ENCODE data around the gene CASKIN2. TPM values are rescaled to one million over a fixed set of nuclear protein-coding genes. Genes with fewer than 3 reads are reported as not detected.

The CASKIN2 gene
- total and polyA plus RNA-seq, 10 of the 15 experiments (the other 5 are each of a cell fraction or from before 2014, with no cell fraction given) = 0.02 to 2.7 (median 0.44) TPM; not detected in 1

DNA sequence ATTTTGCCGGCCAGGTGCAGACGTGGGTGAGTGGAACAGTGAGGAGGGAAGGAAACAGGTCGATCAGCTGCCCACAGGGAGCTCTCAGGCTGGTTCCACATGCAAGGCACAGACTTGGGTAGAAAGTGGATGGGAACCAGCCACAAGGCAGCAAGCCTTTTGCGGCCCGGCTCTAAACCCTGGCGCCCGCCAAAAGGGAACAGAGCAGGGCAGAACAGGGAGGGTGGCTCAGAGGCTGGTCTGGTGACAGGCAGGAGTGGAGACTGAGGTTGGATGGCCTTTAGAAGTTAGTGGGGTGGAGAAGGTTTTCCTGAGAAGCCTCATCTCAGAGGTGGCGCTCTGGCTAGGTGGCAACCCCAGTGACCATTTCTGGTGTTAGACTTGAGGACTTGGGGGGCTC lies 20.5 kb upstream of the CASKIN2 start:
- no peak overlapping the region for H3K4me3 ChIP-seq
- WGBS (ENCODE audit: insufficient coverage, insufficient replicate concordance, low lambda C conversion rate, missing lambda C conversion rate) = 73% methylated on average over 8 of the region's 8 CpGs
- no peak overlapping the region for H3K27ac ChIP-seq (ENCODE audit: control insufficient read depth, insufficient read depth)
- H3K4me2 ChIP-seq (ENCODE audit: control insufficient read depth, insufficient read depth) = peak overlapping the region; percentile 59; the same call in 1 of the 2 replicates
- CTCF ChIA-PET = no interaction called here
- DNase-seq (ENCODE audit: low read depth, low spot score) = no peak
- H3K9me3 ChIP-seq (replicated peaks; ENCODE audit: control insufficient read depth, insufficient read depth, low read length) = no peaks in the 10 kb centered on the region
- SMC1A ChIA-PET (ENCODE audit: uncharacterized antibody, unreplicated experiment) = interaction anchor here (1.1 to 1.5 kb wide), 4 partner anchors 10 to 50 kb away, joined by 3 to 4 read pairs (median 3); no protein-coding TSS in a partner anchor
- H3K9ac ChIP-seq (ENCODE audit: control insufficient read depth, insufficient read depth, low read length) = no peak overlapping the region
- H3K36me3 ChIP-seq (ENCODE audit: control insufficient read depth in 2 of 2, insufficient read depth in 2 of 2, low read length in 1 of 2) = no peaks in the 10 kb centered on the region
- H4K20me1 ChIP-seq (ENCODE audit: control insufficient read depth, insufficient read depth) = no peaks in the 10 kb centered on the region
- RAD21 ChIA-PET (ENCODE audit: unreplicated experiment) = no interaction called here
- POLR2A ChIA-PET = interaction anchor here (0.7 to 1.3 kb wide), 3 partner anchors 9 to 227 kb away, joined by 3 read pairs; no protein-coding TSS in a partner anchor
- H3K27me3 ChIP-seq (replicated peaks in 1 of 2; ENCODE audit: control insufficient read depth in 2 of 2, insufficient read depth in 2 of 2, low read length in 1 of 2) = no peaks in the 10 kb centered on the region
- H2AFZ ChIP-seq (ENCODE audit: control insufficient read depth, low read depth, low read length) = no peak overlapping the region
- FAIRE-seq = no peak
- ATAC-seq = no peak
- peaks cover 11% of the 10 kb centered on the region for H3K4me1 ChIP-seq (ENCODE audit: control insufficient read depth, insufficient read depth, low read length)
- H3K79me2 ChIP-seq (ENCODE audit: control insufficient read depth, insufficient read depth, low read length) = no peaks in the 10 kb centered on the region
- no TSS peak for BruUV-seq (replicated peaks)
- in situ Hi-C loops (cut with MboI) = no loop called here
- intact Hi-C loops (cut with micrococcal nuclease; ENCODE audit: unreplicated experiment) = no loop called here
- TF ChIP-seq ZNF207 (IDR thresholded peaks at IDR 0.05; ENCODE audit: borderline replicate concordance) = no peak
- no peak for TF ChIP-seq CHD4 (IDR thresholded peaks at IDR 0.05)
- TF ChIP-seq IRF3 (IDR thresholded peaks at IDR 0.05) = no peak
- no peak for TF ChIP-seq ZNF687 (IDR thresholded peaks at IDR 0.05)
- no peak for TF ChIP-seq KLF5 (IDR thresholded peaks at IDR 0.05; ENCODE audit: partially characterized antibody)
- no peak for TF ChIP-seq CHD1 (IDR thresholded peaks at IDR 0.05; ENCODE audit: low read depth, low read length)
- no peak for TF ChIP-seq SMC3 (IDR thresholded peaks at IDR 0.05; ENCODE audit: borderline replicate concordance, low read length)
- no peak for TF ChIP-seq SKIL (IDR thresholded peaks at IDR 0.05; ENCODE audit: low read depth, poor library complexity, severe bottlenecking)
- TF ChIP-seq HDGF (IDR thresholded peaks at IDR 0.05) = no peak
- TF ChIP-seq NFYB (IDR thresholded peaks at IDR 0.05; ENCODE audit: insufficient read depth, low read depth, low read length) = no peak
- no peak for TF ChIP-seq IRF4 (IDR thresholded peaks at IDR 0.05; ENCODE audit: low read depth, low read length)
- TF ChIP-seq NFIC (IDR thresholded peaks at IDR 0.05; ENCODE audit: low read depth, low read length) = no peak
- no peak for TF ChIP-seq SMARCA5 (IDR thresholded peaks at IDR 0.05)
- no peak for TF ChIP-seq CEBPB (IDR thresholded peaks at IDR 0.05; ENCODE audit: borderline replicate concordance in 1 of 2, low read depth in 2 of 2, low read length in 2 of 2)
- TF ChIP-seq NFXL1 (IDR thresholded peaks at IDR 0.05; ENCODE audit: borderline replicate concordance) = no peak
- no peak for TF ChIP-seq RAD21 (IDR thresholded peaks at IDR 0.05; ENCODE audit: insufficient read depth, low read depth, low read length)
- TF ChIP-seq BHLHE40 (IDR thresholded peaks at IDR 0.05; ENCODE audit: borderline replicate concordance in 1 of 2, low read depth in 2 of 2, low read length in 1 of 2) = no peak
- no peak for TF ChIP-seq EED (IDR thresholded peaks at IDR 0.05; ENCODE audit: low read depth)

All from GM12878 (cell line).